ENCODE measurements around the gene GYG2. TPM values are rescaled to one million over a fixed set of nuclear protein-coding genes. Genes with fewer than 3 reads are reported as not detected.
A peak's percentile ranks its signal among the peaks of the same experiment; 100 is the strongest.
"Not testable (repeated sequence)": the region's sequence is repeated elsewhere in the genome, so short reads cannot be mapped to it uniquely, and the experiment has no call there.

Gene GYG2
- total RNA-seq, 2 donors from 2014 or later, result 52.6 to 108 TPM

GRCh38 chrX:2924151-2924550 is 95.4 kb downstream of the GYG2 start:
- no peak overlapping the region for H3K4me3 Mint-ChIP-seq
- Histone ChIP-seq H3K9ac (ENCODE audit: extremely low read depth, low read length, poor library complexity, severe bottlenecking) (no peak overlapping the region), H3K27ac (ENCODE audit: low read depth, low read length) (no peak overlapping the region), H3K4me3 (ENCODE audit: low read length) (no peak overlapping the region), H3K9me3 (ENCODE audit: control insufficient read depth, low read length) (no peaks in the 10 kb centered on the region), H3K36me3 (ENCODE audit: control insufficient read depth, insufficient read depth, low read length) (peaks cover 7% of the 10 kb centered on the region), H3K4me1 (ENCODE audit: control insufficient read depth, insufficient read depth, low read length) (no peaks in the 10 kb centered on the region), H3K27me3 (ENCODE audit: control insufficient read depth, insufficient read depth, low read length, poor library complexity, severe bottlenecking) (no peaks in the 10 kb centered on the region)
- H3K9me3 Mint-ChIP-seq, result peaks cover 7% of the 10 kb centered on the region
- no peak for TF ChIP-seq CTCF (conservative IDR thresholded peaks at IDR 0.05)
- H3K36me3 Mint-ChIP-seq (ENCODE audit: low read depth), result peaks cover 28% of the 10 kb centered on the region
- WGBS, 2 experiments (ENCODE audit: insufficient coverage in 1 of 2, insufficient read length in 1 of 2), result 95 to 96% methylated on average over 4 to 7 of the region's 9 CpGs
- no peak for DNase-seq
- no peaks in the 10 kb centered on the region for H3K27me3 Mint-ChIP-seq (ENCODE audit: insufficient read depth)
- peaks cover 22% of the 10 kb centered on the region for H3K4me1 Mint-ChIP-seq
- H3K27ac Mint-ChIP-seq, result no peak overlapping the region

GRCh38 chrX:2926255-2926654 is 97.5 kb downstream of the GYG2 start:
- not testable (repeated sequence) for DNase-seq
- H3K27ac Mint-ChIP-seq, result peak overlapping the region; percentile 68

GRCh38 chrX:2926664-2927275 is 98.0 kb downstream of the GYG2 start:
- DNase-seq, result no peak
- H3K27ac ChIP-seq (ENCODE audit: low read depth, low read length), result no peak overlapping the region
- no peak overlapping the region for H3K4me3 ChIP-seq (ENCODE audit: low read length)
- peaks cover 14% of the 10 kb centered on the region for H3K9me3 Mint-ChIP-seq
- no peak for TF ChIP-seq CTCF (conservative IDR thresholded peaks at IDR 0.05)
- H3K4me3 Mint-ChIP-seq, result no peak overlapping the region
- H3K9me3 ChIP-seq (ENCODE audit: control insufficient read depth, low read length), result no peaks in the 10 kb centered on the region
- H3K4me1 ChIP-seq (ENCODE audit: control insufficient read depth, insufficient read depth, low read length), result no peaks in the 10 kb centered on the region
- no peaks in the 10 kb centered on the region for H3K36me3 ChIP-seq (ENCODE audit: control insufficient read depth, insufficient read depth, low read length)
- H3K36me3 Mint-ChIP-seq (ENCODE audit: low read depth), result peaks cover 15% of the 10 kb centered on the region
- no peak overlapping the region for H3K9ac ChIP-seq (ENCODE audit: extremely low read depth, low read length, poor library complexity, severe bottlenecking)
- H3K27me3 ChIP-seq (ENCODE audit: control insufficient read depth, insufficient read depth, low read length, poor library complexity, severe bottlenecking), result no peaks in the 10 kb centered on the region
- H3K4me1 Mint-ChIP-seq, result peaks cover 32% of the 10 kb centered on the region
- 89% methylated on average over 14 of the region's 15 CpGs; no CpG with 5 or more reads in 1 of the 2 experiments for WGBS, 2 experiments (ENCODE audit: insufficient coverage in 1 of 2, insufficient read length in 1 of 2)
- no peaks in the 10 kb centered on the region for H3K27me3 Mint-ChIP-seq (ENCODE audit: insufficient read depth)
- peak overlapping the region; percentile 68 for H3K27ac Mint-ChIP-seq

More at GRCh38 chrX:2926255-2926654, 97.5 kb downstream of the GYG2 start:
- not testable (repeated sequence) for H3K36me3 ChIP-seq (ENCODE audit: control insufficient read depth, insufficient read depth, low read length); H3K4me3 Mint-ChIP-seq; H3K27me3 Mint-ChIP-seq (ENCODE audit: insufficient read depth); H3K27ac ChIP-seq (ENCODE audit: low read depth, low read length); H3K4me1 ChIP-seq (ENCODE audit: control insufficient read depth, insufficient read depth, low read length); H3K9me3 ChIP-seq (ENCODE audit: control insufficient read depth, low read length); H3K9ac ChIP-seq (ENCODE audit: extremely low read depth, low read length, poor library complexity, severe bottlenecking); H3K27me3 ChIP-seq (ENCODE audit: control insufficient read depth, insufficient read depth, low read length, poor library complexity, severe bottlenecking); H3K4me3 ChIP-seq (ENCODE audit: low read length)
- Mint-ChIP-seq H3K9me3 (peaks cover 13% of the 10 kb centered on the region), H3K4me1 (peaks cover 27% of the 10 kb centered on the region), H3K36me3 (ENCODE audit: low read depth) (peaks cover 18% of the 10 kb centered on the region)
- WGBS, 2 experiments (ENCODE audit: insufficient coverage in 1 of 2, insufficient read length in 1 of 2), result 75 to 83% methylated on average over 3 to 4 of the region's 4 CpGs
